ENCODE measurements around the gene RPL36.

- no peak for TF ChIP-seq CTCF (IDR thresholded peaks at IDR 0.05 in 4 of 5, conservative IDR thresholded peaks at IDR 0.05 in 1 of 5)
- TF ChIP-seq POLR2A (IDR thresholded peaks at IDR 0.05): no peak
These were observed 21.6 kb downstream of the RPL36 start for GRCh38 chr19:5711713-5712161.

All from gastrocnemius medialis (tissue), 4 donors.